ENCODE measurements around the gene PCDHA1.
"Not testable (repeated sequence)": the region's sequence is repeated elsewhere in the genome, so short reads cannot be mapped to it uniquely, and the experiment has no call there.

- TF ChIP-seq POLR2AphosphoS5 (IDR thresholded peaks at IDR 0.05; ENCODE audit: control insufficient read depth, insufficient read depth, low read depth, low read length); RAD51 (IDR thresholded peaks at IDR 0.05; ENCODE audit: borderline replicate concordance, low read depth); SIN3B (IDR thresholded peaks at IDR 0.05; ENCODE audit: low read depth); CTCF (IDR thresholded peaks at IDR 0.05 in 2 of 3, conservative IDR thresholded peaks at IDR 0.05 in 1 of 3; ENCODE audit: insufficient read depth in 2 of 3, low read depth in 1 of 3, low read length in 3 of 3); YBX1 (IDR thresholded peaks at IDR 0.05); ZNF274 (IDR thresholded peaks at IDR 0.05; ENCODE audit: borderline replicate concordance, low read depth, low read length): not testable (repeated sequence)
Observed at GRCh38 chr5:140834439-140835008, 48.6 kb downstream of the PCDHA1 start.

Measured in K562 (cell line).